H9 (cell line): ENCODE data around the gene PDXK. TPM values are rescaled to one million over a fixed set of nuclear protein-coding genes. Genes with fewer than 3 reads are reported as not detected.

Source experiments
- DNase-seq: peaks from one replicate; pipeline ENCODE4 v3.0.0-alpha.2; 2017
- H2AFZ ChIP-seq: one replicate; pipeline ENCODE4 v1.6.1; 2013; ENCODE audit warnings: mild to moderate bottlenecking, low read length, control low read depth, moderate library complexity
- H2AK5ac ChIP-seq: 2 replicates; pipeline ENCODE4 v1.6.1; 2013; ENCODE audit warnings: low read length, control low read depth, mixed read lengths; ENCODE audit not compliant: insufficient read length
- H2BK120ac ChIP-seq: one replicate; pipeline ENCODE4 v1.6.1; 2013; ENCODE audit warnings: low read depth, mild to moderate bottlenecking, low read length, control low read depth, inconsistent platforms; ENCODE audit not compliant: poor library complexity, severe bottlenecking
- H2BK12ac ChIP-seq: 2 replicates; pipeline ENCODE4 v1.6.1; 2013; ENCODE audit warnings: low read length, control low read depth, mixed read lengths, low read depth; ENCODE audit not compliant: insufficient read length
- H2BK15ac ChIP-seq: 2 replicates; pipeline ENCODE4 v1.6.1; 2013; ENCODE audit warnings: low read depth, low read length, control low read depth
- H2BK20ac ChIP-seq: one replicate; pipeline ENCODE4 v1.6.1; 2013; ENCODE audit warnings: low read depth, mild to moderate bottlenecking, low read length, control low read depth, inconsistent platforms; ENCODE audit not compliant: poor library complexity, severe bottlenecking
- H2BK5ac ChIP-seq: 2 replicates; pipeline ENCODE4 v1.6.1; 2013; ENCODE audit warnings: low read length, control low read depth, mixed read lengths; ENCODE audit not compliant: insufficient read length
- H3K14ac ChIP-seq: 2 replicates; pipeline ENCODE4 v1.6.1; 2013; ENCODE audit warnings: low read length, control low read depth; ENCODE audit not compliant: insufficient read depth
- H3K18ac ChIP-seq: 2 replicates; pipeline ENCODE4 v1.6.1; 2013; ENCODE audit warnings: low read depth, mild to moderate bottlenecking, mixed read lengths, low read length, control low read depth; ENCODE audit not compliant: insufficient read length
- H3K23ac ChIP-seq: 2 replicates; pipeline ENCODE4 v1.6.1; 2013; ENCODE audit warnings: low read length, control low read depth, mixed read lengths, low read depth; ENCODE audit not compliant: insufficient read length
- H3K23me2 ChIP-seq: 2 replicates; pipeline ENCODE4 v1.6.1; 2013; ENCODE audit warnings: low read depth, mild to moderate bottlenecking, mixed read lengths, low read length, control low read depth; ENCODE audit not compliant: insufficient read length, poor library complexity, severe bottlenecking
- H3K27ac ChIP-seq: 2 replicates; pipeline ENCODE4 v1.5.1; 2013; ENCODE audit warnings: low read length, control low read depth, mixed read lengths, low read depth; ENCODE audit not compliant: insufficient read length
- H3K27me3 ChIP-seq: 2 replicates; pipeline ENCODE4 v1.6.1; 2013; ENCODE audit warnings: low read length, control low read depth, inconsistent platforms; ENCODE audit not compliant: insufficient read depth
- H3K4ac ChIP-seq: 2 replicates; pipeline ENCODE4 v1.6.1; 2013; ENCODE audit warnings: low read depth, mild to moderate bottlenecking, control low read depth, inconsistent platforms, low read length, moderate library complexity
- H3K4me1 ChIP-seq: 2 replicates; pipeline ENCODE4 v1.6.1; 2013; ENCODE audit warnings: low read length, control low read depth, inconsistent platforms; ENCODE audit not compliant: insufficient read depth
- H3K4me2 ChIP-seq: 2 replicates; pipeline ENCODE4 v1.6.1; 2013; ENCODE audit warnings: low read length, control low read depth, mixed read lengths; ENCODE audit not compliant: insufficient read length, insufficient read depth
- H3K56ac ChIP-seq: 2 replicates; pipeline ENCODE4 v1.6.1; 2013; ENCODE audit warnings: low read depth, mild to moderate bottlenecking, mixed read lengths, low read length, control low read depth; ENCODE audit not compliant: insufficient read length
- H3K79me1 ChIP-seq: 2 replicates; pipeline ENCODE4 v1.6.1; 2013; ENCODE audit warnings: low read depth, mild to moderate bottlenecking, moderate library complexity, low read length, control low read depth, inconsistent platforms; ENCODE audit not compliant: insufficient read depth, poor library complexity, severe bottlenecking
- H3K79me2 ChIP-seq: 2 replicates; pipeline ENCODE4 v1.6.1; 2013; ENCODE audit warnings: low read length, control low read depth, inconsistent platforms; ENCODE audit not compliant: insufficient read depth
- H3K9ac ChIP-seq: 2 replicates; pipeline ENCODE4 v1.6.1; 2013; ENCODE audit warnings: low read length, control low read depth, mixed read lengths; ENCODE audit not compliant: insufficient read length; ENCODE audit errors: extremely low read depth
- H3K9me3 ChIP-seq: one replicate; pipeline ENCODE4 v1.6.1; 2013; ENCODE audit warnings: low read depth, low read length, inconsistent platforms; ENCODE audit not compliant: control insufficient read depth
- H3T11ph ChIP-seq: one replicate; pipeline ENCODE4 v1.6.1; 2013; ENCODE audit warnings: mild to moderate bottlenecking, low read length, control low read depth, inconsistent platforms
- H4K20me1 ChIP-seq: one replicate; pipeline ENCODE4 v1.6.1; 2013; ENCODE audit not compliant: control insufficient read depth, insufficient read length, insufficient read depth
- H4K5ac ChIP-seq: 2 replicates; pipeline ENCODE4 v1.6.1; 2013; ENCODE audit warnings: low read depth, mild to moderate bottlenecking, mixed read lengths, low read length, control low read depth; ENCODE audit not compliant: insufficient read length
- H4K8ac ChIP-seq: replicated peaks from 2 replicates; pipeline ENCODE4 v1.6.1; 2013; ENCODE audit warnings: low read length, control low read depth, mixed read lengths, low read depth; ENCODE audit not compliant: insufficient read length
- H4K91ac ChIP-seq: 2 replicates; pipeline ENCODE4 v1.6.1; 2013; ENCODE audit warnings: low read depth, mild to moderate bottlenecking, moderate library complexity, mixed read lengths, low read length, control low read depth; ENCODE audit not compliant: insufficient read length
- H3K27ac Mint-ChIP-seq, 3 experiments: 2 replicates in 2 of 3; 3 replicates in 1 of 3; pipeline ENCODE4 v1.8.0; 2020 to 2021; ENCODE audit warnings: mixed read lengths in 3 of 3, mild to moderate bottlenecking in 1 of 3, moderate library complexity in 1 of 3
- H3K27me3 Mint-ChIP-seq: 2 replicates; pipeline ENCODE4 v1.8.0; 2021; ENCODE audit warnings: low read depth, mild to moderate bottlenecking, moderate library complexity, mixed read lengths
- H3K36me3 Mint-ChIP-seq, 3 experiments: 2 replicates in 2 of 3; 3 replicates in 1 of 3; pipeline ENCODE4 v1.8.0; 2020 to 2021; ENCODE audit warnings: low read depth in 3 of 3, mixed read lengths in 3 of 3; ENCODE audit not compliant: insufficient read depth in 1 of 3
- H3K4me1 Mint-ChIP-seq, 2 experiments: 2 replicates each; pipeline ENCODE4 v1.8.0; 2020; ENCODE audit warnings: mixed read lengths in 2 of 2
- H3K4me3 Mint-ChIP-seq, 2 experiments: 2 replicates in 1 of 2; 3 replicates in 1 of 2; pipeline ENCODE4 v1.8.0; 2020 to 2021; ENCODE audit warnings: mild to moderate bottlenecking in 2 of 2, mixed read lengths in 2 of 2, moderate library complexity in 1 of 2
- H3K9me3 Mint-ChIP-seq, 2 experiments: 2 replicates in 1 of 2; 3 replicates in 1 of 2; pipeline ENCODE4 v1.8.0; 2020; ENCODE audit warnings: mild to moderate bottlenecking in 2 of 2, mixed read lengths in 2 of 2, moderate library complexity in 1 of 2
- CTCF ChIP-seq: fragments of 200-600 bp; sonication (generic); conservative IDR thresholded peaks from 3 replicates; pipeline ENCODE4 v1.8.0; 2021; ENCODE audit warnings: antibody characterized with exemption, mild to moderate bottlenecking
- WGBS: extraction: QIAGEN DNeasy Blood & Tissue Kit; methylation state at CpG from one replicate; pipeline ENCODE4 v1.1.7; 2013; ENCODE audit warnings: missing lambda C conversion rate, low lambda C conversion rate, mixed read lengths; ENCODE audit not compliant: insufficient read length; ENCODE audit errors: extremely low coverage; 5-methylcytosine and 5-hydroxymethylcytosine counted together
- total RNA-seq: library from RNA; stranded (reverse); gene quantifications from 2 replicates; pipeline ENCODE4 v1.2.1, GENCODE V29; 2021

PDXK gene
- total RNA-seq, 1 experiment from 2014 or later = 109 TPM

GRCh38 chr21:43761886-43762285 lies 43.0 kb downstream of the PDXK start:
- no peak overlapping the region; a peak in 1 of 7 replicates for H3K27ac Mint-ChIP-seq
- Histone ChIP-seq H3K23ac (no peak overlapping the region), H4K8ac (no peak overlapping the region), H2AFZ (no peak overlapping the region), H3K23me2 (no peaks in the 10 kb centered on the region), H3K9ac (no peak overlapping the region), H2BK120ac (no peak overlapping the region), H3K4me2 (no peak overlapping the region), H3K27me3 (no peaks in the 10 kb centered on the region), H2BK20ac (no peak overlapping the region), H2BK15ac (no peak overlapping the region), H3K4ac (no peak overlapping the region), H3K14ac (no peak overlapping the region), H3K18ac (no peak overlapping the region), H2BK5ac (no peak overlapping the region), H3K79me2 (no peaks in the 10 kb centered on the region), H3T11ph (no peak overlapping the region), H3K4me1 (no peaks in the 10 kb centered on the region), H2AK5ac (no peak overlapping the region), H3K79me1 (no peaks in the 10 kb centered on the region), H4K91ac (no peak overlapping the region), H4K20me1 (no peaks in the 10 kb centered on the region), H2BK12ac (no peak overlapping the region), H4K5ac (no peak overlapping the region), H3K56ac (no peak overlapping the region), H3K9me3 (no peaks in the 10 kb centered on the region), H3K27ac (no peak overlapping the region)
- peaks cover 8 to 29% (median 14%) of the 10 kb centered on the region in 3 experiments for H3K36me3 Mint-ChIP-seq
- DNase-seq = no peak
- TF ChIP-seq CTCF = no peak
- no peak overlapping the region for H3K4me3 Mint-ChIP-seq
- no peaks in the 10 kb centered on the region for H3K4me1 Mint-ChIP-seq
- H3K27me3 Mint-ChIP-seq = no peaks in the 10 kb centered on the region
- peaks cover 0 to 3% of the 10 kb centered on the region in 2 experiments; a peak in 1 of 5 replicates for H3K9me3 Mint-ChIP-seq
- WGBS = no CpG with 5 or more reads among the region's 18 CpGs
